Gastroesophageal sphincter (tissue), 3 donors: ENCODE measurements around the gene PTAFR.

Source experiments
- CTCF ChIP-seq, 4 experiments: fragments of 200-600 bp in 2 of 4; fragments of 450-650 bp in 2 of 4; sonication (generic) in 1 of 4; IDR thresholded peaks; one replicate each; pipeline ENCODE4 v1.5.1; 2017 to 2019; ENCODE audit warnings: antibody characterized with exemption in 4 of 4, mild to moderate bottlenecking in 2 of 4, moderate library complexity in 2 of 4
- EP300 ChIP-seq: sonication (generic); formaldehyde crosslinking; IDR thresholded peaks from one replicate; pipeline ENCODE4 v1.6.1; 2017; ENCODE audit warnings: antibody characterized with exemption, mild to moderate bottlenecking
- POLR2A ChIP-seq, 2 donors: fragments of 450-650 bp; IDR thresholded peaks; one replicate each; pipeline ENCODE4 v1.6.1; 2017; ENCODE audit warnings: antibody characterized with exemption in 2 of 2, mild to moderate bottlenecking in 2 of 2, moderate library complexity in 1 of 2
- POLR2AphosphoS5 ChIP-seq: sonication (generic); formaldehyde crosslinking; IDR thresholded peaks from one replicate; pipeline ENCODE4 v1.6.1; 2017; ENCODE audit warnings: antibody characterized with exemption

GRCh38 chr1:28194326-28195035 lies 18.0 kb upstream of the PTAFR start:
- TF ChIP-seq CTCF (IDR thresholded peaks at IDR 0.05), result no peak
- no peak for TF ChIP-seq POLR2AphosphoS5
- no peak for TF ChIP-seq POLR2A (IDR thresholded peaks at IDR 0.05)
- TF ChIP-seq EP300, result no peak
